ENCODE data around the gene PTPA. TPM values are rescaled to one million over a fixed set of nuclear protein-coding genes. Genes with fewer than 3 reads are reported as not detected.

Gene PTPA
- total RNA-seq, 1 donor from 2014 or later, result 162 TPM

GRCh38 chr9:129178568-129179382 is 67.6 kb downstream of the PTPA start:
- intact Hi-C loops (cut with micrococcal nuclease), result loop anchor here (10.0 kb wide), 1 partner anchor 306 kb away; no protein-coding TSS in a partner anchor
- Histone ChIP-seq H3K9me3 (replicated peaks) (no peaks in the 10 kb centered on the region), H3K27ac (replicated peaks) (no peak overlapping the region), H3K4me3 (peak overlapping the region; percentile 92), H3K4me1 (peaks cover 47% of the 10 kb centered on the region), H3K27me3 (ENCODE audit: low read depth) (no peaks in the 10 kb centered on the region), H3K36me3 (no peaks in the 10 kb centered on the region)
- DNase-seq, result no peak
- TF ChIP-seq CTCF (IDR thresholded peaks at IDR 0.05; ENCODE audit: borderline replicate concordance), result no peak

DNA sequence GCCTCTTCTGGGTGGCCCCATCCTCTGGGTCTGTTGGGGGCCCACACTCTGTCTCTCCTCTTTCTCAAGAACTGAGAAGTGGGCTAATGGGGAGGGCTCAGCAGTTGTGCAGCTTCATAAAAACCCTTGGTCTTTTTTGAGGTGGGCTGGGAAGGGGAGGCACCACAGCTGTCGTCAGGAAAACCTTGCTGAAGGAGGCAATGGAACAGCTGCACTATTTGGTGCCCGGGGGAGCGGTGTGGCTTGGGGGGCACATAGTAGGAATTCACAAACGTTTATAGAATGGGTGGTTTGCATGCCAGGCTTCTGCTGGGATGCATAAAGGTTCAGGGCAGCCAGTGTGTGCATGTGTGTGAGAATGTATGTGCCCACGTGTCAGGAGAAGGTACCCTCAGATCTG is 70.0 kb downstream of the PTPA start:
- Histone ChIP-seq H3K4me1 (peaks cover 26% of the 10 kb centered on the region), H3K27me3 (ENCODE audit: low read depth) (no peaks in the 10 kb centered on the region), H3K4me3 (no peak overlapping the region), H3K36me3 (no peaks in the 10 kb centered on the region), H3K27ac (replicated peaks) (no peak overlapping the region), H3K9me3 (replicated peaks) (no peaks in the 10 kb centered on the region)
- intact Hi-C loops (cut with micrococcal nuclease), result no loop called here
- TF ChIP-seq CTCF (IDR thresholded peaks at IDR 0.05; ENCODE audit: borderline replicate concordance), result no peak
- DNase-seq, result no peak

GRCh38 chr9:129182122-129182521 is 70.9 kb downstream of the PTPA start:
- Histone ChIP-seq H3K4me1 (peaks cover 18% of the 10 kb centered on the region), H3K27me3 (ENCODE audit: low read depth) (no peaks in the 10 kb centered on the region), H3K27ac (replicated peaks) (no peak overlapping the region), H3K4me3 (no peak overlapping the region), H3K9me3 (replicated peaks) (peaks cover 3% of the 10 kb centered on the region), H3K36me3 (no peaks in the 10 kb centered on the region)
- no peak for DNase-seq
- TF ChIP-seq CTCF (IDR thresholded peaks at IDR 0.05; ENCODE audit: borderline replicate concordance), result no peak
- intact Hi-C loops (cut with micrococcal nuclease), result no loop called here

GRCh38 chr9:129182625-129183494 is 71.6 kb downstream of the PTPA start:
- peaks cover 14% of the 10 kb centered on the region for H3K4me1 ChIP-seq
- intact Hi-C loops (cut with micrococcal nuclease), result no loop called here
- H3K27me3 ChIP-seq (ENCODE audit: low read depth), result no peaks in the 10 kb centered on the region
- H3K4me3 ChIP-seq, result no peak overlapping the region
- DNase-seq, result no peak
- no peak overlapping the region for H3K27ac ChIP-seq (replicated peaks)
- peaks cover 5% of the 10 kb centered on the region for H3K9me3 ChIP-seq (replicated peaks)
- H3K36me3 ChIP-seq, result no peaks in the 10 kb centered on the region
- TF ChIP-seq CTCF (IDR thresholded peaks at IDR 0.05; ENCODE audit: borderline replicate concordance), result peak; percentile 59

DNA sequence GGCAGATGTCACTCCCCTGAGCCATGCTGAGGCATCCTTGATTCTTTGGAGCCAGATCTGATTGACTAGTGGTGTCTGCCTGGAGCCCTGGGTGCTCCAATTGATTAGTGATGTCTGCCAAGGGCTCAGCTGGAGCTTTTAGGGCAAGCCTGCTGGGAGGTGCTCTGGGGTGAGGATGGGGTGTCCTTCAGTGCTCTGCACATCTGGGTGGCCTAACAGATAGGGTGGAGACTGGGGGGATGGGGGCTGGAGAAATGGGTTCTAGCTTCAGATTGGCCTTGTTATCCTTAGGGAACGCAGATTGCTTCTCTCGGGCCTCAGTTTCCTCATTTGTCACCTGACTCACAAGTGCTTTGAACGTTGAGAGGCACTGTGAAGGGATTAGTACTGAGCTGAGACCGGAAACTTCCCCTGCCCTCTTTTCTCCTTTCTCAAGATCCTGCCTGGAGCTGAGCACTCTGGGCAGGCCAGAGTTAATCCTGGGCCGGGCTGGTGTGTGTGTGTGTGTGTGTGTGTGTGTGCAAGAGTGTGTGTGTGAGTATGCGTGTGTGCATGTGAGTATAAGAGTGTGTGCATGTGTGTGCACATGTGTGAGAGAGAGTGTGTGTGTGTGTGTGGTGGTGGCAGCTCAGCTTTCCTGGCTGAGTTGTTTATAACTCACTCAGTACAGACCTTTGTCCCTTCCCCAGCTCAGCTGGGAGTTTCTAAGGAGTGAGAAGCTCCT is 72.4 kb downstream of the PTPA start:
- Histone ChIP-seq H3K9me3 (replicated peaks) (peaks cover 5% of the 10 kb centered on the region), H3K27ac (replicated peaks) (no peak overlapping the region), H3K27me3 (ENCODE audit: low read depth) (no peaks in the 10 kb centered on the region), H3K4me3 (no peak overlapping the region), H3K36me3 (no peaks in the 10 kb centered on the region), H3K4me1 (peaks cover 9% of the 10 kb centered on the region)
- no peak for DNase-seq
- intact Hi-C loops (cut with micrococcal nuclease), result no loop called here
- TF ChIP-seq CTCF (IDR thresholded peaks at IDR 0.05; ENCODE audit: borderline replicate concordance), result no peak
